ENCODE data around the gene FBXW11.

DNA sequence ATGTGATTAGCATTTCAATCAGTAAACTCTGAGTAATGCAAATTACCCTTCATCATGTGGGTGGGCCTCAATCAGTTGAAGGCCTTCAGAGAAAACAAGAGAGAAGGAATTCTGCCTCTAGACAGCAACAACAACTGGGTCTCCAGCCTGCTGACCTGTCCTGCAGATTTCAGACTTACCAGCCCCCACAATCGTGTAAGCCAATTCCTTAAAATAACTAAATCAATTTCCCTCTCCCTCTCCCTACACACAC is 41.7 kb upstream of the FBXW11 start:
- TF ChIP-seq, protein P1, sequence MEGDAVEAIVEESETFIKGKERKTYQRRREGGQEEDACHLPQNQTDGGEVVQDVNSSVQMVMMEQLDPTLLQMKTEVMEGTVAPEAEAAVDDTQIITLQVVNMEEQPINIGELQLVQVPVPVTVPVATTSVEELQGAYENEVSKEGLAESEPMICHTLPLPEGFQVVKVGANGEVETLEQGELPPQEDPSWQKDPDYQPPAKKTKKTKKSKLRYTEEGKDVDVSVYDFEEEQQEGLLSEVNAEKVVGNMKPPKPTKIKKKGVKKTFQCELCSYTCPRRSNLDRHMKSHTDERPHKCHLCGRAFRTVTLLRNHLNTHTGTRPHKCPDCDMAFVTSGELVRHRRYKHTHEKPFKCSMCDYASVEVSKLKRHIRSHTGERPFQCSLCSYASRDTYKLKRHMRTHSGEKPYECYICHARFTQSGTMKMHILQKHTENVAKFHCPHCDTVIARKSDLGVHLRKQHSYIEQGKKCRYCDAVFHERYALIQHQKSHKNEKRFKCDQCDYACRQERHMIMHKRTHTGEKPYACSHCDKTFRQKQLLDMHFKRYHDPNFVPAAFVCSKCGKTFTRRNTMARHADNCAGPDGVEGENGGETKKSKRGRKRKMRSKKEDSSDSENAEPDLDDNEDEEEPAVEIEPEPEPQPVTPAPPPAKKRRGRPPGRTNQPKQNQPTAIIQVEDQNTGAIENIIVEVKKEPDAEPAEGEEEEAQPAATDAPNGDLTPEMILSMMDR (IDR thresholded peaks at IDR 0.05), result no peak
- TF ChIP-seq POLR2A (IDR thresholded peaks at IDR 0.05), result no peak

Measured in heart left ventricle (tissue), 13 donors.